Keratinocyte (primary cell): ENCODE results near the gene ZEB2. TPM values are rescaled to one million over a fixed set of nuclear protein-coding genes. Genes with fewer than 3 reads are reported as not detected.
A peak's percentile ranks its signal among the peaks of the same experiment; 100 is the strongest.

Experiments used
- DNase-seq: peaks from one replicate; pipeline ENCODE4 v3.0.0-alpha.2; 2011; ENCODE audit warnings: low read depth, missing footprints, low spot score
- FAIRE-seq: peaks from 2 replicates; lab custom pipeline; 2011; peaks lifted over from hg19 to GRCh38; lab: Jason Lieb, UNC
- H2AFZ ChIP-seq: 2 replicates; pipeline ENCODE4 v1.6.0; 2012; ENCODE audit warnings: low read length, control low read depth, inconsistent platforms; ENCODE audit not compliant: control insufficient read depth
- H3K27ac ChIP-seq: 2 replicates; pipeline ENCODE4 v1.5.1; 2011; ENCODE audit warnings: low read length; ENCODE audit not compliant: control insufficient read depth, insufficient read depth
- H3K27me3 ChIP-seq: 3 replicates; pipeline ENCODE4 v1.6.0; 2011; ENCODE audit warnings: low read length; ENCODE audit not compliant: control insufficient read depth, insufficient read depth; ENCODE audit errors: extremely low read depth
- H3K36me3 ChIP-seq, 2 experiments: 2 replicates in 1 of 2; 3 replicates in 1 of 2; pipeline ENCODE4 v1.5.1; 2011; ENCODE audit warnings: low read length in 2 of 2, mild to moderate bottlenecking in 1 of 2; ENCODE audit not compliant: control insufficient read depth in 2 of 2, insufficient read depth in 2 of 2; ENCODE audit errors: extremely low read depth in 1 of 2
- H3K4me1 ChIP-seq: 3 replicates; pipeline ENCODE4 v1.5.1; 2011; ENCODE audit warnings: low read length; ENCODE audit not compliant: control insufficient read depth, insufficient read depth; ENCODE audit errors: extremely low read depth
- H3K4me2 ChIP-seq: 3 replicates; pipeline ENCODE4 v1.6.0; 2011; ENCODE audit warnings: low read depth, low read length; ENCODE audit not compliant: control insufficient read depth, insufficient read depth; ENCODE audit errors: extremely low read depth
- H3K4me3 ChIP-seq, 3 experiments: fragments of 200-600 bp in 1 of 3; sonication (generic) in 1 of 3; 2 replicates in 2 of 3; 3 replicates in 1 of 3; pipeline ENCODE4 v1.5.1; 2011 to 2016; ENCODE audit warnings: low read length in 3 of 3, mild to moderate bottlenecking in 3 of 3, control low read depth in 2 of 3, inconsistent platforms in 1 of 3, low read depth in 1 of 3, mixed read lengths in 1 of 3, mixed run types in 1 of 3, moderate library complexity in 1 of 3; ENCODE audit not compliant: control insufficient read depth in 2 of 3, insufficient read depth in 2 of 3; ENCODE audit errors: extremely low read depth in 1 of 3
- H3K79me2 ChIP-seq: 2 replicates; pipeline ENCODE4 v1.6.0; 2012; ENCODE audit warnings: low read length; ENCODE audit not compliant: control insufficient read depth, insufficient read depth
- H3K9ac ChIP-seq: 3 replicates; pipeline ENCODE4 v1.6.0; 2011; ENCODE audit warnings: low read length; ENCODE audit not compliant: control insufficient read depth, insufficient read depth; ENCODE audit errors: extremely low read depth
- H3K9me1 ChIP-seq: 3 replicates; pipeline ENCODE4 v1.6.0; 2011; ENCODE audit warnings: low read length; ENCODE audit not compliant: control insufficient read depth, insufficient read depth; ENCODE audit errors: extremely low read depth
- H3K9me3 ChIP-seq: 2 replicates; pipeline ENCODE4 v1.5.1; 2012; ENCODE audit warnings: low read depth, low read length; ENCODE audit not compliant: control insufficient read depth
- H4K20me1 ChIP-seq: 3 replicates; pipeline ENCODE4 v1.6.0; 2011; ENCODE audit warnings: low read length; ENCODE audit not compliant: control insufficient read depth, insufficient read depth; ENCODE audit errors: extremely low read depth
- CTCF ChIP-seq, 3 experiments: IDR thresholded peaks in 1 of 3; conservative IDR thresholded peaks in 1 of 3; optimal IDR thresholded peaks in 1 of 3; 2 replicates in 2 of 3; 3 replicates in 1 of 3; pipeline versions ENCODE3 to v1.5.1; 2011; ENCODE audit warnings: low read length in 3 of 3, mild to moderate bottlenecking in 3 of 3, moderate library complexity in 2 of 3, control low read depth in 1 of 3, inconsistent platforms in 1 of 3; ENCODE audit not compliant: insufficient read depth in 2 of 3; ENCODE audit errors: extremely low read depth in 1 of 3
- EZH2 ChIP-seq: IDR thresholded peaks from one replicate; pipeline ENCODE4 v1.6.1; 2012; ENCODE audit warnings: inconsistent platforms, mild to moderate bottlenecking, low read length, moderate library complexity
- dilution Hi-C: fragments of 300-500 bp; cut with MboI; formaldehyde crosslinking; loops from one replicate; pipeline ENCODE4 v1.7.0; 2020; ENCODE audit warnings: low sequenced_read_pairs; ENCODE audit not compliant: extremely low pct_ligation_motif_present
- polyA plus RNA-seq, 5 experiments: library from polyadenylated mRNA; depleted of rRNA in 3 of 5; stranded (reverse) in 3 of 5; stranded (forward) in 1 of 5; unstranded in 1 of 5; fragments of >200 nt; gene quantifications; 1 replicate in 1 of 5; 2 replicates in 3 of 5; 3 replicates in 1 of 5; pipeline versions ENCODE4 v1.2.1 to v1.2.3, GENCODE V29; 2011 to 2012; ENCODE audit warnings: missing spikeins in 2 of 5, low read depth in 1 of 5, low replicate concordance in 1 of 5

ZEB2 gene
- polyA plus RNA-seq, 1 donor (not counting 4 experiments of a cell fraction or from before 2014, with no cell fraction given) = 0.12 TPM

GRCh38 chr2:144504218-144504641, 15.7 kb downstream of the ZEB2 start:
- no peak overlapping the region for H3K27ac ChIP-seq

GRCh38 chr2:144503242-144503641, 16.7 kb downstream of the ZEB2 start:
- H4K20me1 ChIP-seq = no peaks in the 10 kb centered on the region

More at GRCh38 chr2:144504218-144504641, 15.7 kb downstream of the ZEB2 start:
- TF ChIP-seq EZH2 (no peak), CTCF (optimal IDR thresholded peaks at IDR 0.05 in 1 of 3, IDR thresholded peaks at IDR 0.05 in 1 of 3, conservative IDR thresholded peaks at IDR 0.05 in 1 of 3; ENCODE audit: extremely low read depth in 1 of 3, insufficient read depth in 2 of 3, low read length in 3 of 3) (peak in 1 of 3 experiments; percentile 26)
- H3K9me3 ChIP-seq = no peaks in the 10 kb centered on the region
- no peaks in the 10 kb centered on the region for H3K79me2 ChIP-seq
- no peaks in the 10 kb centered on the region for H4K20me1 ChIP-seq
- no peaks in the 10 kb centered on the region for H3K4me1 ChIP-seq
- H3K4me3 ChIP-seq = no peak overlapping the region
- peaks cover 26% of the 10 kb centered on the region for H3K27me3 ChIP-seq
- dilution Hi-C loops = no loop called here
- H3K4me2 ChIP-seq = no peak overlapping the region
- H2AFZ ChIP-seq = no peak overlapping the region
- no peak for DNase-seq
- H3K9ac ChIP-seq = no peak overlapping the region
- no peaks in the 10 kb centered on the region for H3K9me1 ChIP-seq
- no peaks in the 10 kb centered on the region for H3K36me3 ChIP-seq
- peak; percentile 26 for FAIRE-seq

More at GRCh38 chr2:144503242-144503641, 16.7 kb downstream of the ZEB2 start:
- Histone ChIP-seq H3K27me3 (peaks cover 16% of the 10 kb centered on the region), H3K4me2 (no peak overlapping the region), H3K27ac (no peak overlapping the region), H3K9me3 (no peaks in the 10 kb centered on the region), H3K9ac (no peak overlapping the region), H3K9me1 (no peaks in the 10 kb centered on the region), H3K79me2 (no peaks in the 10 kb centered on the region), H2AFZ (no peak overlapping the region), H3K36me3 (no peaks in the 10 kb centered on the region), H3K4me3 (no peak overlapping the region), H3K4me1 (no peaks in the 10 kb centered on the region)
- TF ChIP-seq EZH2 (no peak), CTCF (optimal IDR thresholded peaks at IDR 0.05 in 1 of 3, IDR thresholded peaks at IDR 0.05 in 1 of 3, conservative IDR thresholded peaks at IDR 0.05 in 1 of 3; ENCODE audit: extremely low read depth in 1 of 3, insufficient read depth in 2 of 3, low read length in 3 of 3) (no peak)
- dilution Hi-C loops = no loop called here
- no peak for FAIRE-seq
- no peak for DNase-seq
